Esophagus muscularis mucosa (tissue), 4 donors: ENCODE data around the gene ZBTB8OS. TPM values are rescaled to one million over a fixed set of nuclear protein-coding genes. Genes with fewer than 3 reads are reported as not detected.

Experiments
- DNase-seq: peaks from one replicate; pipeline ENCODE4 v3.0.0-alpha.2; 2017; ENCODE audit errors: extremely low spot score
- H3K27ac ChIP-seq, 4 donors: fragments of 200-600 bp; sonication (generic); replicated peaks in 1 of 4; 1 replicate in 3 of 4; 2 replicates in 1 of 4; pipeline ENCODE4 v1.5.1; 2016 to 2019; ENCODE audit warnings: mild to moderate bottlenecking in 1 of 4
- H3K27me3 ChIP-seq, 4 donors: fragments of 200-600 bp; sonication (generic); one replicate each; pipeline versions ENCODE4 v1.5.1 to v1.6.0; 2016 to 2019
- H3K36me3 ChIP-seq, 4 donors: fragments of 200-600 bp; sonication (generic); one replicate each; pipeline ENCODE4 v1.5.1; 2016 to 2019
- H3K4me1 ChIP-seq, 4 donors: fragments of 200-600 bp; sonication (generic); one replicate each; pipeline ENCODE4 v1.5.1; 2016 to 2019
- H3K4me3 ChIP-seq, 4 donors: fragments of 200-600 bp; sonication (generic); 1 replicate in 2 of 4; 2 replicates in 2 of 4; pipeline ENCODE4 v1.5.1; 2016 to 2019; ENCODE audit warnings: mild to moderate bottlenecking in 4 of 4, moderate library complexity in 1 of 4
- H3K9me3 ChIP-seq, 4 donors: fragments of 200-600 bp; sonication (generic); 1 replicate in 3 of 4; 2 replicates in 1 of 4; pipeline ENCODE4 v1.5.1; 2016 to 2019
- CTCF ChIP-seq, 3 experiments: fragments of 200-600 bp in 2 of 3; fragments of 450-650 bp in 1 of 3; sonication (generic) in 2 of 3; IDR thresholded peaks; one replicate each; pipeline ENCODE4 v1.5.1; 2017 to 2019; ENCODE audit warnings: antibody characterized with exemption in 3 of 3, mild to moderate bottlenecking in 2 of 3, moderate library complexity in 1 of 3
- EP300 ChIP-seq: sonication (generic); formaldehyde crosslinking; IDR thresholded peaks from one replicate; pipeline ENCODE4 v1.6.1; 2017; ENCODE audit warnings: antibody characterized with exemption
- POLR2A ChIP-seq: fragments of 450-650 bp; IDR thresholded peaks from one replicate; pipeline ENCODE4 v1.6.1; 2017; ENCODE audit warnings: antibody characterized with exemption, moderate library complexity, mild to moderate bottlenecking, low read depth
- POLR2AphosphoS5 ChIP-seq, 2 donors: sonication (generic); formaldehyde crosslinking; IDR thresholded peaks; one replicate each; pipeline ENCODE4 v1.6.1; 2017; ENCODE audit warnings: antibody characterized with exemption in 2 of 2
- WGBS: methylation state at CpG from one replicate; pipeline ENCODE4 v1.1.5; 2018; 5-methylcytosine and 5-hydroxymethylcytosine counted together
- intact Hi-C: fragments of 100-400 bp; cut with DNase I; formaldehyde crosslinking; loops from one replicate; pipeline ENCODE4 v1.15.1; 2023
- total RNA-seq, 4 donors: library from RNA; depleted of rRNA; stranded (reverse); fragments of >200 nt; gene quantifications; one replicate each; pipeline versions ENCODE4 v1.1.0 to v1.2.1, GENCODE V29; 2016

Gene ZBTB8OS
- total RNA-seq, 4 donors from 2014 or later, result 19.6 to 31.1 (median 25.8) TPM

GRCh38 chr1:32627596-32628162, 22.7 kb downstream of the ZBTB8OS start:
- H3K27me3 ChIP-seq, result no peaks in the 10 kb centered on the region
- no peak for DNase-seq
- no peak for TF ChIP-seq POLR2AphosphoS5 (IDR thresholded peaks at IDR 0.05)
- TF ChIP-seq POLR2A, result no peak
- TF ChIP-seq CTCF (IDR thresholded peaks at IDR 0.05), result no peak
- no peak for TF ChIP-seq EP300
- intact Hi-C loops, result no loop called here
- WGBS, result 78% methylated on average over 11 of the region's 11 CpGs
- H3K9me3 ChIP-seq, result no peaks in the 10 kb centered on the region
- H3K36me3 ChIP-seq, result peaks cover 10 to 72% (median 54%) of the 10 kb centered on the region in 4 donors
- no peaks in the 10 kb centered on the region for H3K4me1 ChIP-seq
- no peak overlapping the region for H3K4me3 ChIP-seq
- H3K27ac ChIP-seq, result no peak overlapping the region

GRCh38 chr1:32626176-32626575, 24.2 kb downstream of the ZBTB8OS start:
- no peak for DNase-seq
- no peaks in the 10 kb centered on the region for H3K27me3 ChIP-seq
- no peak overlapping the region for H3K27ac ChIP-seq
- intact Hi-C loops, result no loop called here
- TF ChIP-seq POLR2AphosphoS5 (IDR thresholded peaks at IDR 0.05) (no peak), EP300 (no peak), CTCF (IDR thresholded peaks at IDR 0.05) (no peak), POLR2A (no peak)
- H3K36me3 ChIP-seq, result peaks cover 7 to 66% (median 48%) of the 10 kb centered on the region in 4 donors
- H3K4me3 ChIP-seq, result no peak overlapping the region
- H3K4me1 ChIP-seq, result no peaks in the 10 kb centered on the region
- WGBS, result 100% methylated on average over 1 of the region's 1 CpG
- H3K9me3 ChIP-seq, result no peaks in the 10 kb centered on the region

- peaks cover 7 to 55% (median 38%) of the 10 kb centered on the region in 4 donors for H3K36me3 ChIP-seq
- DNase-seq, result no peak
- intact Hi-C loops, result no loop called here
Observed at GRCh38 chr1:32623775-32624174, 26.6 kb downstream of the ZBTB8OS start.

GRCh38 chr1:32622806-32623681, 27.3 kb downstream of the ZBTB8OS start:
- no peak for DNase-seq
- intact Hi-C loops, result no loop called here
- no peak for TF ChIP-seq CTCF (IDR thresholded peaks at IDR 0.05)
- TF ChIP-seq EP300, result no peak
- Histone ChIP-seq H3K27me3 (no peaks in the 10 kb centered on the region), H3K27ac (no peak overlapping the region), H3K4me1 (no peaks in the 10 kb centered on the region), H3K36me3 (peaks cover 7 to 47% (median 31%) of the 10 kb centered on the region in 4 donors), H3K4me3 (no peak overlapping the region), H3K9me3 (no peaks in the 10 kb centered on the region)
- WGBS, result 74% methylated on average over 3 of the region's 3 CpGs

More at GRCh38 chr1:32623775-32624174, 26.6 kb downstream of the ZBTB8OS start:
- H3K27ac ChIP-seq, result no peak overlapping the region
- no peaks in the 10 kb centered on the region for H3K9me3 ChIP-seq
- TF ChIP-seq POLR2A (no peak), POLR2AphosphoS5 (IDR thresholded peaks at IDR 0.05) (no peak), EP300 (no peak), CTCF (IDR thresholded peaks at IDR 0.05) (no peak)
- 73% methylated on average over 5 of the region's 5 CpGs for WGBS
- no peaks in the 10 kb centered on the region for H3K4me1 ChIP-seq
- no peaks in the 10 kb centered on the region for H3K27me3 ChIP-seq
- no peak overlapping the region for H3K4me3 ChIP-seq
